ENCODE measurements around the gene MRE11. TPM values are rescaled to one million over a fixed set of nuclear protein-coding genes. Genes with fewer than 3 reads are reported as not detected.

The MRE11 gene
- total RNA-seq, 2 experiments from 2014 or later: 42.6 to 62.1 TPM

GRCh38 chr11:94533206-94533605, 39.6 kb upstream of the MRE11 start:
- no peak for DNase-seq (ENCODE audit: low spot score)
- Histone ChIP-seq H3K9me3 (ENCODE audit: low read length) (no peaks in the 10 kb centered on the region), H3K4me2 (ENCODE audit: low read length) (no peak overlapping the region), H3K27ac (ENCODE audit: low read depth, low read length, poor library complexity, severe bottlenecking) (no peak overlapping the region), H3K79me2 (ENCODE audit: insufficient read depth, low read depth, low read length) (no peaks in the 10 kb centered on the region), H3K9me2 (ENCODE audit: insufficient read depth, low read length) (no peaks in the 10 kb centered on the region), H2AFZ (ENCODE audit: low read length) (no peak overlapping the region), H3K4me1 (ENCODE audit: insufficient read depth, low read length, poor library complexity, severe bottlenecking) (no peaks in the 10 kb centered on the region), H4K20me1 (ENCODE audit: insufficient read depth, low read length) (no peaks in the 10 kb centered on the region), H3K4me3 (ENCODE audit: low read depth, low read length, poor library complexity, severe bottlenecking) (no peak overlapping the region), H3K36me3 (ENCODE audit: insufficient read depth, low read length) (no peaks in the 10 kb centered on the region)
- ChIA-PET POLR2A (no interaction called here), CTCF (ENCODE audit: unreplicated experiment) (no interaction called here)
- no TSS peak for BruUV-seq (replicated peaks)
- TF ChIP-seq CTCF (conservative IDR thresholded peaks at IDR 0.05; ENCODE audit: low read length) (no peak), EZH2phosphoT487 (IDR thresholded peaks at IDR 0.05; ENCODE audit: borderline replicate concordance, low read depth, low read length) (no peak)
- intact Hi-C loops (cut with micrococcal nuclease; ENCODE audit: unreplicated experiment): no loop called here

DNA sequence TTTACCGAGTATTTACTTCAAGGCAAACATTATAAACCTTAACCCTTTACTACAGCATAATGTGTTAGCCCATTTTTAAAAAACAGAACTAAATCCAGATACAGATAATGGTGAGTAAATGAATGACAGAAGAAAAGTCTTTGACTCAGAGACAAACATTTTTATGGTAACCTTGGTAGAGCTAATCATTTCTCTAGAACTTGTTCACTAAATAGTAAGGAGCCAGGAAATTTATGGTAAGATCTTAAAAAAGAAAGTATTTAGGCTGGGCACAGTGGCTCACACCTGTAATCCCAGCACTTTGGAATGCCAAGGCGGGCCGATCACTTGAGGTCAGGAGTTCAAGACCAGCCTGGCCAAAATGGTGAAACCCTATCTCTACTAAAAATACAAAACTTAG, 38.6 kb upstream of the MRE11 start:
- BruUV-seq (replicated peaks): no TSS peak

DNA sequence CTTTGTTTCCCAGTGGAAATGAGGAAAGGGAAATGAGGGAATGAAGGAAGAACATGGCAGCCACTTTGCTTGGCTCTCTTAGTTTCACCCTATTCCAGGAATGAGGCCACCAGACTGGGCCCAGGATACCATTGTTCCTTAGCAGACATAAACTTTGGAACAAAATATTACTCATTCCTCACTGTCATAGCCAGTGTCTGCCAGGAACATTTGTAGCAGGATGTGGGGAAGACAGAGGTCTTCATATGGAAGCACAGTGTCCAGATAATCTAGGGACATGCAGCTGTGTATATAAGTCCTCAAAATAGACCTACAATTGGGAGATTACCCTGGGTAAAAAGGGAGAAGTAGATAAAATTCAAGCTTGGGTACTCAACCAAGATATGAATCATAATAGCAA, 34.9 kb upstream of the MRE11 start:
- no peak for DNase-seq (ENCODE audit: low spot score)
- Histone ChIP-seq H3K9me3 (ENCODE audit: low read length) (no peaks in the 10 kb centered on the region), H3K79me2 (ENCODE audit: insufficient read depth, low read depth, low read length) (no peaks in the 10 kb centered on the region), H3K4me2 (ENCODE audit: low read length) (no peak overlapping the region), H3K4me1 (ENCODE audit: insufficient read depth, low read length, poor library complexity, severe bottlenecking) (no peaks in the 10 kb centered on the region), H3K27ac (ENCODE audit: low read depth, low read length, poor library complexity, severe bottlenecking) (no peak overlapping the region), H3K9me2 (ENCODE audit: insufficient read depth, low read length) (no peaks in the 10 kb centered on the region), H4K20me1 (ENCODE audit: insufficient read depth, low read length) (no peaks in the 10 kb centered on the region), H3K36me3 (ENCODE audit: insufficient read depth, low read length) (no peaks in the 10 kb centered on the region), H3K4me3 (ENCODE audit: low read depth, low read length, poor library complexity, severe bottlenecking) (no peak overlapping the region), H2AFZ (ENCODE audit: low read length) (no peak overlapping the region)
- ChIA-PET CTCF (ENCODE audit: unreplicated experiment) (no interaction called here), POLR2A (no interaction called here)
- BruUV-seq (replicated peaks): no TSS peak
- TF ChIP-seq CTCF (conservative IDR thresholded peaks at IDR 0.05; ENCODE audit: low read length) (no peak), EZH2phosphoT487 (IDR thresholded peaks at IDR 0.05; ENCODE audit: borderline replicate concordance, low read depth, low read length) (no peak)
- intact Hi-C loops (cut with micrococcal nuclease; ENCODE audit: unreplicated experiment): no loop called here

More for the DNA sequence above, 38.6 kb upstream of the MRE11 start:
- Histone ChIP-seq H3K4me3 (ENCODE audit: low read depth, low read length, poor library complexity, severe bottlenecking) (no peak overlapping the region), H4K20me1 (ENCODE audit: insufficient read depth, low read length) (no peaks in the 10 kb centered on the region), H3K9me3 (ENCODE audit: low read length) (no peaks in the 10 kb centered on the region), H2AFZ (ENCODE audit: low read length) (no peak overlapping the region), H3K79me2 (ENCODE audit: insufficient read depth, low read depth, low read length) (no peaks in the 10 kb centered on the region), H3K4me2 (ENCODE audit: low read length) (no peak overlapping the region), H3K9me2 (ENCODE audit: insufficient read depth, low read length) (no peaks in the 10 kb centered on the region), H3K36me3 (ENCODE audit: insufficient read depth, low read length) (no peaks in the 10 kb centered on the region), H3K27ac (ENCODE audit: low read depth, low read length, poor library complexity, severe bottlenecking) (no peak overlapping the region), H3K4me1 (ENCODE audit: insufficient read depth, low read length, poor library complexity, severe bottlenecking) (no peaks in the 10 kb centered on the region)
- TF ChIP-seq EZH2phosphoT487 (IDR thresholded peaks at IDR 0.05; ENCODE audit: borderline replicate concordance, low read depth, low read length) (no peak), CTCF (conservative IDR thresholded peaks at IDR 0.05; ENCODE audit: low read length) (no peak)
- DNase-seq (ENCODE audit: low spot score): no peak
- ChIA-PET CTCF (ENCODE audit: unreplicated experiment) (no interaction called here), POLR2A (interaction anchor here (0.6 kb wide), 2 partner anchors 10 to 150 kb away, joined by 3 read pairs; no protein-coding TSS in a partner anchor)
- intact Hi-C loops (cut with micrococcal nuclease; ENCODE audit: unreplicated experiment): no loop called here

All from OCI-LY7 (cell line).